ENCODE data around the gene CNBD2. TPM values are rescaled to one million over a fixed set of nuclear protein-coding genes. Genes with fewer than 3 reads are reported as not detected.
"Not testable (repeated sequence)": the region's sequence is repeated elsewhere in the genome, so short reads cannot be mapped to it uniquely, and the experiment has no call there.

CNBD2 gene
- total and polyA plus RNA-seq, 4 donors = 2.0 to 11.2 (median 4.6) TPM

- no peak overlapping the region for H3K4me3 ChIP-seq (ENCODE audit: low read length in 2 of 2)
- DNase-seq = no peak
- no peaks in the 10 kb centered on the region for H3K9me3 ChIP-seq (ENCODE audit: control insufficient read depth, low read length)
- no peak for ATAC-seq (ENCODE audit: low FRiP score)
- peaks cover 0 to 3% of the 10 kb centered on the region in 2 donors for H3K36me3 ChIP-seq (ENCODE audit: control insufficient read depth in 1 of 2, insufficient read depth in 2 of 2, low read length in 1 of 2)
- WGBS, 2 donors = 89 to 90% methylated on average over 2 of the region's 2 CpGs
- no peaks in the 10 kb centered on the region for H3K4me1 ChIP-seq (ENCODE audit: control insufficient read depth in 1 of 2, insufficient read depth in 2 of 2, low read length in 2 of 2)
- H3K27ac ChIP-seq (ENCODE audit: low read depth in 1 of 2, low read length in 2 of 2) = no peak overlapping the region
- H3K27me3 ChIP-seq (ENCODE audit: control insufficient read depth in 1 of 2, insufficient read depth in 2 of 2, low read length in 1 of 2) = no peaks in the 10 kb centered on the region
- intact Hi-C loops (cut with DNase I) = no loop called here
These were observed 77.0 kb downstream of the CNBD2 start for GRCh38 chr20:36045373-36045714.

GRCh38 chr20:36046073-36046798, 77.8 kb downstream of the CNBD2 start:
- H3K27me3 ChIP-seq (ENCODE audit: control insufficient read depth in 1 of 2, insufficient read depth in 2 of 2, low read length in 1 of 2); H3K4me3 ChIP-seq (ENCODE audit: low read length in 2 of 2); DNase-seq; intact Hi-C loops (cut with DNase I); ATAC-seq (ENCODE audit: low FRiP score); H3K4me1 ChIP-seq (ENCODE audit: control insufficient read depth in 1 of 2, insufficient read depth in 2 of 2, low read length in 2 of 2); H3K27ac ChIP-seq (ENCODE audit: low read depth in 1 of 2, low read length in 2 of 2); H3K9me3 ChIP-seq (ENCODE audit: control insufficient read depth, low read length); H3K36me3 ChIP-seq (ENCODE audit: control insufficient read depth in 1 of 2, insufficient read depth in 2 of 2, low read length in 1 of 2): not testable (repeated sequence)
- WGBS, 2 donors = 53 to 65% methylated on average over 4 of the region's 4 CpGs

GRCh38 chr20:36049408-36049807, 81.0 kb downstream of the CNBD2 start:
- WGBS, 2 donors = 0% methylated on average over 2 of the region's 2 CpGs
- ATAC-seq (ENCODE audit: low FRiP score); H3K27me3 ChIP-seq (ENCODE audit: control insufficient read depth in 1 of 2, insufficient read depth in 2 of 2, low read length in 1 of 2); H3K4me3 ChIP-seq (ENCODE audit: low read length in 2 of 2); H3K9me3 ChIP-seq (ENCODE audit: control insufficient read depth, low read length); H3K36me3 ChIP-seq (ENCODE audit: control insufficient read depth in 1 of 2, insufficient read depth in 2 of 2, low read length in 1 of 2); DNase-seq; intact Hi-C loops (cut with DNase I); H3K4me1 ChIP-seq (ENCODE audit: control insufficient read depth in 1 of 2, insufficient read depth in 2 of 2, low read length in 2 of 2); H3K27ac ChIP-seq (ENCODE audit: low read depth in 1 of 2, low read length in 2 of 2): not testable (repeated sequence)

- ATAC-seq (ENCODE audit: low FRiP score) (peak; percentile 99), DNase-seq (peak; percentile 95 to 96)
- Histone ChIP-seq H3K4me3 (ENCODE audit: low read length in 2 of 2) (peak overlapping the region; percentile 65 to 68), H3K27ac (ENCODE audit: low read depth in 1 of 2, low read length in 2 of 2) (peak overlapping the region; percentile 88 to 90), H3K36me3 (ENCODE audit: control insufficient read depth in 1 of 2, insufficient read depth in 2 of 2, low read length in 1 of 2) (no peaks in the 10 kb centered on the region), H3K9me3 (ENCODE audit: control insufficient read depth, low read length) (peaks cover 1% of the 10 kb centered on the region), H3K4me1 (ENCODE audit: control insufficient read depth in 1 of 2, insufficient read depth in 2 of 2, low read length in 2 of 2) (no peaks in the 10 kb centered on the region), H3K27me3 (ENCODE audit: control insufficient read depth in 1 of 2, insufficient read depth in 2 of 2, low read length in 1 of 2) (no peaks in the 10 kb centered on the region)
- intact Hi-C loops (cut with DNase I) = loop anchor here in 1 of 2 donors (1.0 to 5.0 kb wide), 4 partner anchors 14 to 508 kb away; partner anchors contain the start of gene ERGIC3
- WGBS, 2 donors = 1% methylated on average over 65 to 75 of the region's 75 CpGs
These were observed 82.3 kb downstream of the CNBD2 start for GRCh38 chr20:36050436-36051317.

- H3K27ac ChIP-seq (ENCODE audit: low read depth in 1 of 2, low read length in 2 of 2) = no peak overlapping the region
- no peaks in the 10 kb centered on the region for H3K36me3 ChIP-seq (ENCODE audit: control insufficient read depth in 1 of 2, insufficient read depth in 2 of 2, low read length in 1 of 2)
- no peaks in the 10 kb centered on the region for H3K27me3 ChIP-seq (ENCODE audit: control insufficient read depth in 1 of 2, insufficient read depth in 2 of 2, low read length in 1 of 2)
- H3K4me3 ChIP-seq (ENCODE audit: low read length in 2 of 2) = peak overlapping the region in 1 of 2 donors; percentile 65
- no peak for DNase-seq
- 79 to 83% methylated on average over 13 of the region's 13 CpGs for WGBS, 2 donors
- no peak for ATAC-seq (ENCODE audit: low FRiP score)
- H3K4me1 ChIP-seq (ENCODE audit: control insufficient read depth in 1 of 2, insufficient read depth in 2 of 2, low read length in 2 of 2) = no peaks in the 10 kb centered on the region
- intact Hi-C loops (cut with DNase I) = loop anchor here in 1 of 2 donors (1.0 to 5.0 kb wide), 4 partner anchors 13 to 509 kb away; partner anchors contain the start of gene ERGIC3
- peaks cover 1% of the 10 kb centered on the region for H3K9me3 ChIP-seq (ENCODE audit: control insufficient read depth, low read length)
These were observed 83.1 kb downstream of the CNBD2 start for GRCh38 chr20:36051318-36052116.

- intact Hi-C loops (cut with DNase I) = loop anchor here in 1 of 2 donors (5.0 kb wide), 3 partner anchors 40 to 510 kb away; partner anchors contain the start of gene ERGIC3
- WGBS, 2 donors = 88% methylated on average over 6 of the region's 6 CpGs
- Histone ChIP-seq H3K27me3 (ENCODE audit: control insufficient read depth in 1 of 2, insufficient read depth in 2 of 2, low read length in 1 of 2) (no peaks in the 10 kb centered on the region), H3K36me3 (ENCODE audit: control insufficient read depth in 1 of 2, insufficient read depth in 2 of 2, low read length in 1 of 2) (no peaks in the 10 kb centered on the region), H3K4me1 (ENCODE audit: control insufficient read depth in 1 of 2, insufficient read depth in 2 of 2, low read length in 2 of 2) (no peaks in the 10 kb centered on the region), H3K9me3 (ENCODE audit: control insufficient read depth, low read length) (peaks cover 1% of the 10 kb centered on the region), H3K27ac (ENCODE audit: low read depth in 1 of 2, low read length in 2 of 2) (no peak overlapping the region), H3K4me3 (ENCODE audit: low read length in 2 of 2) (no peak overlapping the region)
- ATAC-seq (ENCODE audit: low FRiP score) (no peak), DNase-seq (no peak)
These were observed 83.7 kb downstream of the CNBD2 start for GRCh38 chr20:36052117-36052513.

- H3K9me3 ChIP-seq (ENCODE audit: control insufficient read depth, low read length); H3K27me3 ChIP-seq (ENCODE audit: control insufficient read depth in 1 of 2, insufficient read depth in 2 of 2, low read length in 1 of 2); H3K36me3 ChIP-seq (ENCODE audit: control insufficient read depth in 1 of 2, insufficient read depth in 2 of 2, low read length in 1 of 2); H3K27ac ChIP-seq (ENCODE audit: low read depth in 1 of 2, low read length in 2 of 2); DNase-seq; H3K4me3 ChIP-seq (ENCODE audit: low read length in 2 of 2); H3K4me1 ChIP-seq (ENCODE audit: control insufficient read depth in 1 of 2, insufficient read depth in 2 of 2, low read length in 2 of 2); ATAC-seq (ENCODE audit: low FRiP score): not testable (repeated sequence)
- 86 to 87% methylated on average over 9 of the region's 9 CpGs for WGBS, 2 donors
- intact Hi-C loops (cut with DNase I) = loop anchor here in 1 of 2 donors (5.0 kb wide), 3 partner anchors 38 to 512 kb away; partner anchors contain the start of gene ERGIC3
These were observed 85.6 kb downstream of the CNBD2 start for GRCh38 chr20:36053863-36054518.

GRCh38 chr20:36055145-36055544, 86.8 kb downstream of the CNBD2 start:
- Histone ChIP-seq H3K9me3 (ENCODE audit: control insufficient read depth, low read length) (peaks cover 1% of the 10 kb centered on the region), H3K4me1 (ENCODE audit: control insufficient read depth in 1 of 2, insufficient read depth in 2 of 2, low read length in 2 of 2) (no peaks in the 10 kb centered on the region), H3K27me3 (ENCODE audit: control insufficient read depth in 1 of 2, insufficient read depth in 2 of 2, low read length in 1 of 2) (no peaks in the 10 kb centered on the region), H3K36me3 (ENCODE audit: control insufficient read depth in 1 of 2, insufficient read depth in 2 of 2, low read length in 1 of 2) (no peaks in the 10 kb centered on the region), H3K27ac (ENCODE audit: low read depth in 1 of 2, low read length in 2 of 2) (no peak overlapping the region), H3K4me3 (ENCODE audit: low read length in 2 of 2) (no peak overlapping the region)
- DNase-seq (no peak), ATAC-seq (ENCODE audit: low FRiP score) (no peak)
- intact Hi-C loops (cut with DNase I) = no loop called here
- 60 to 61% methylated on average over 4 of the region's 4 CpGs for whole genome bisulfite sequencing, 2 donors
